Stimulated activated CD4-positive, alpha-beta T cell treated with anti-CD3 and anti-CD28 coated beads, Interleukin-15, amount 100 ng/mL, for 24 hours (primary cell): Measurements from ENCODE around the gene KIFC3.
"Not testable (repeated sequence)": the region's sequence is repeated elsewhere in the genome, so short reads cannot be mapped to it uniquely, and the experiment has no call there.

Source experiments
- DNase-seq: peaks from one replicate; pipeline ENCODE4 v3.0.0-alpha.2; 2020

Gene KIFC3

GRCh38 chr16:57784334-57784733, 18.0 kb downstream of the KIFC3 start:
- DNase-seq: no peak

GRCh38 chr16:57783883-57784282, 18.4 kb downstream of the KIFC3 start:
- DNase-seq: no peak

- no peak for DNase-seq
Measured at GRCh38 chr16:57783116-57783515, 19.2 kb downstream of the KIFC3 start.

- DNase-seq: not testable (repeated sequence)
Measured at GRCh38 chr16:57782607-57783055, 19.7 kb downstream of the KIFC3 start.

- no peak for DNase-seq
Measured at GRCh38 chr16:57781741-57782606, 20.3 kb downstream of the KIFC3 start.

GRCh38 chr16:57781349-57781740, 20.9 kb downstream of the KIFC3 start:
- DNase-seq: no peak

GRCh38 chr16:57779836-57780235, 22.5 kb downstream of the KIFC3 start:
- DNase-seq: not testable (repeated sequence)

GRCh38 chr16:57778658-57779057, 23.6 kb downstream of the KIFC3 start:
- DNase-seq: no peak

GRCh38 chr16:57775661-57776469, 26.4 kb downstream of the KIFC3 start:
- DNase-seq: no peak

- DNase-seq: no peak
Measured at GRCh38 chr16:57774705-57775285, 27.5 kb downstream of the KIFC3 start.

GRCh38 chr16:57773655-57774295, 28.5 kb downstream of the KIFC3 start:
- no peak for DNase-seq

- DNase-seq: no peak
Measured at GRCh38 chr16:57773019-57773418, 29.3 kb downstream of the KIFC3 start.

GRCh38 chr16:57771141-57771785, 31.0 kb downstream of the KIFC3 start:
- DNase-seq: no peak

- DNase-seq: no peak
Measured at GRCh38 chr16:57770361-57770760, 31.9 kb downstream of the KIFC3 start.

GRCh38 chr16:57769541-57770145, 32.6 kb downstream of the KIFC3 start:
- DNase-seq: no peak

GRCh38 chr16:57766714-57767348, 35.5 kb downstream of the KIFC3 start:
- no peak for DNase-seq

GRCh38 chr16:57765160-57765728, 37.0 kb downstream of the KIFC3 start:
- no peak for DNase-seq

GRCh38 chr16:57764341-57765159, 37.7 kb downstream of the KIFC3 start:
- DNase-seq: peak; percentile 45

GRCh38 chr16:57764006-57764340, 38.3 kb downstream of the KIFC3 start:
- no peak for DNase-seq

- DNase-seq: no peak
Measured at GRCh38 chr16:57763285-57764005, 38.8 kb downstream of the KIFC3 start.
